Fibroblast of lung (primary cell): ENCODE results near the gene B3GNT9.

ENCODE experiments used
- EZH2 ChIP-seq: IDR thresholded peaks from 2 replicates; pipeline ENCODE4 v1.5.1; 2012; ENCODE audit warnings: low read length, control low read depth, mild to moderate bottlenecking; ENCODE audit errors: missing control alignments
- TF ChIP-seq, protein P1 (sequence below), 2 donors: IDR thresholded peaks in 1 of 2; conservative IDR thresholded peaks in 1 of 2; 1 replicate in 1 of 2; 2 replicates in 1 of 2; pipeline ENCODE4 v1.5.1; 2011 to 2012; ENCODE audit warnings: low read length in 2 of 2, control low read depth in 1 of 2, inconsistent platforms in 1 of 2, low read depth in 1 of 2, mild to moderate bottlenecking in 1 of 2

DNA sequence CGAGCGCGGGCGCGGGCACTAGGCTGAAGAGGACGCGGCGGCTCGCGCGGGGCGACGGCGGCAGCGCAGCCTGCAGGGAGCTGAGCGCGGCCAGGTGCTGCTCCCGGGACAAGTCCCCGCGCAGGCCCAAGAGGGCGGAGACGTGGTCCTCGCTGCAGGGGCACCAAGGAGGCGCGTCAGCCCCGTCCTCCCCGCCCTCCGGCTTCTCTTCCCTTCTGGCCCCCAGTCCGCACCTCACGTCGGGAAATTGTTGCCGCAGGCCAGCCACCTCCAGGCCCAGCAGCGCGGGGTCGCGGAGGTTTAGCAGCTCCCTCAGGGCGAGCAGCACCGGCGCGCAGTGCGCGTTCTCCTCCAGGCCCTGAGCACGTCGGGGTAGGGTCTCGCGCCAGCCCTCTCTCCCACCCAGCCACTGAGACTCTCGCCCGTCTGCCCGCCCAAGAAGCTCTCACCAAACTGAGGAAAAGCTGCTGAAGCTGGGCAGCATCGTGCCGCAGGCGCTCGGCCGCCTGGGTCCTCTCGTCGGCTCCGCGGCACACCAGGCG, 33.7 kb upstream of the B3GNT9 start:
- TF ChIP-seq, protein P1, sequence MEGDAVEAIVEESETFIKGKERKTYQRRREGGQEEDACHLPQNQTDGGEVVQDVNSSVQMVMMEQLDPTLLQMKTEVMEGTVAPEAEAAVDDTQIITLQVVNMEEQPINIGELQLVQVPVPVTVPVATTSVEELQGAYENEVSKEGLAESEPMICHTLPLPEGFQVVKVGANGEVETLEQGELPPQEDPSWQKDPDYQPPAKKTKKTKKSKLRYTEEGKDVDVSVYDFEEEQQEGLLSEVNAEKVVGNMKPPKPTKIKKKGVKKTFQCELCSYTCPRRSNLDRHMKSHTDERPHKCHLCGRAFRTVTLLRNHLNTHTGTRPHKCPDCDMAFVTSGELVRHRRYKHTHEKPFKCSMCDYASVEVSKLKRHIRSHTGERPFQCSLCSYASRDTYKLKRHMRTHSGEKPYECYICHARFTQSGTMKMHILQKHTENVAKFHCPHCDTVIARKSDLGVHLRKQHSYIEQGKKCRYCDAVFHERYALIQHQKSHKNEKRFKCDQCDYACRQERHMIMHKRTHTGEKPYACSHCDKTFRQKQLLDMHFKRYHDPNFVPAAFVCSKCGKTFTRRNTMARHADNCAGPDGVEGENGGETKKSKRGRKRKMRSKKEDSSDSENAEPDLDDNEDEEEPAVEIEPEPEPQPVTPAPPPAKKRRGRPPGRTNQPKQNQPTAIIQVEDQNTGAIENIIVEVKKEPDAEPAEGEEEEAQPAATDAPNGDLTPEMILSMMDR (conservative IDR thresholded peaks at IDR 0.05 in 1 of 2, IDR thresholded peaks at IDR 0.05 in 1 of 2; ENCODE audit: low read depth in 1 of 2, low read length in 2 of 2) = no peak
- TF ChIP-seq EZH2 = peak; percentile 42
